HT-29 (cell line): ENCODE data around the gene FRS2. TPM values are rescaled to one million over a fixed set of nuclear protein-coding genes. Genes with fewer than 3 reads are reported as not detected.
A peak's percentile ranks its signal among the peaks of the same experiment; 100 is the strongest.
"Not testable (repeated sequence)": the region's sequence is repeated elsewhere in the genome, so short reads cannot be mapped to it uniquely, and the experiment has no call there.

Experiments
- DNase-seq: peaks from one replicate; pipeline ENCODE4 v3.0.0-alpha.2; 2015; ENCODE audit warnings: low spot score
- total RNA-seq: library from RNA; depleted of rRNA; stranded (reverse); fragments of >200 nt; shearing (Covaris generic); gene quantifications from 2 replicates; pipeline ENCODE4 v1.2.3, GENCODE V29; 2014; rRNA removed

Gene FRS2
- total RNA-seq: 8.0 and 11.5 TPM in 2 replicates

GRCh38 chr12:69470189-69471075 lies at the start of gene FRS2:
Gene FRS2, plus strand, starts transcription at chr12:69470388. Its CDS starts 98,643 bp downstream, at chr12:69569031.
- DNase-seq: peak; percentile 92

- DNase-seq: no peak
Observed at GRCh38 chr12:69421548-69421947, 48.6 kb upstream of the FRS2 start.

DNA sequence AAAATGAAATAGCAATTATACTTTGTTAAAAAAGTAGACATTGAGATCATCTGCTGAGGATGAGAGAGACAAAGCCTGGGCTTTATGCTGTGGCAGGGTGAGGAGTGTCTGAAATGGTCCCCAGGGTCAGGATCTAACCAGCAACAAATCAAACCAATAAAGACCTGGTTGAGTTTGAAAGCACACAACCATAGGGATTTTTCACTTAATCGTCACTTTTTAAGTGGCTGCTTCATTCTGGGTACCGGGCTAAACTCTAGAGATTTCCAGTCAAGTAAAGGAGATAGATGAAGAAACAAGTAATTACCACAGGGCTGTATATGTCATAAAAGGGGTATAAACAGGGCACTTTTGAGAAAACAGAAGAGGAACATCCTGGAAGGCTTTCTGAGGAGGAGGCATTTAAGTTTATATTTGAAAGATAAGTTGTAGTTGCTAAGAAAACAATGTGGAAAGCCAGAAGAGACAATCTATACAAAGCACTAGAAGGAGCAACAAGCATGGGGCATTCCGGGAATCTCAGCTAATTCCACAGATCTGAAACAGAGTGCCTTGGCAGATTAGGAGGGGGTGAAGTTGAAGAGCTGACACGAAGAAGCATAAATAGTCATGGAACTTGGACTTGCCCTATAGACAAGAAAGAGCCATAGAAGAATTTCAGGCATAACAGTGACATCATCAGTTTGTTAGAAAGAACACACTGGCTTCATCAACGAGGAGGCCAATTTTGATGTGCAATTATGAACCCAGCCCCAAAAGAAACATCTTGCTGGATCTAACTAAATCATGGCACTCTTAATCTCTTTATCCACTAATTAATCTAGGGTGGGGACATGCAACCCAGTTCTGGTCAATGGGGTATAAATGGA lies 46.9 kb upstream of the FRS2 start:
- DNase-seq: no peak

GRCh38 chr12:69425417-69425816 lies 44.8 kb upstream of the FRS2 start:
- DNase-seq: no peak

GRCh38 chr12:69428351-69429073 lies 41.7 kb upstream of the FRS2 start:
- no peak for DNase-seq

GRCh38 chr12:69430942-69431590 lies 39.1 kb upstream of the FRS2 start:
- no peak for DNase-seq

DNA sequence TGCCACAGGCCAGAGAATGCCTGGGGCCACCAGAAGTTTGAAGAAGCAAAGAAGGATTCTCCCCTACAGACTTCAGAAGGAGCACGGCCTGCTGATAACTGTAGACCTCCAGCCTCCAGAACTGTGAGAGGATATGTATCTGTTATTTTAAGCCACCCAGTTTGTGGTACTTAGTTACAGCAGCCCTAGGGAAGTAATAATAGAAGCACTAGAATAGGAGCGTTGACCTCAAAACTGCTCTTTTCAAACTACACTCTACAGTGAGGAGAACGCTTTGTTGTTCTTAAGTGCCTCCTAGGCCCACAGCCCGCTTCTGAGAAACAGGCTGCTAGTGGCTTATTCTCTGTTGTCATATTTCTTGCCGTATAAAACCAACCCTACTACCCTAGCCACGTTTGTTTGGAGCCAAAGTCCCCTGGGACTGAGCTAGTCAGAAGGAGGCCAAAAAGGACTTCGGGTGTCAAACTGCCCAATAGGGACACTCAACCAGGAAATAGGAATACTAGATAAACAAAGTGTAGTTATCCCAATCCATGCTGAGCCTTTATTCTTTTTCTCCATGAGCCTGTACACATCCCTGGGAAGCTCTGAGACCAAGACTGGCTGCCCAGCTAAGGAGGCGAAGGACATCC lies 38.5 kb upstream of the FRS2 start:
- DNase-seq: no peak

GRCh38 chr12:69433653-69434052 lies 36.5 kb upstream of the FRS2 start:
- DNase-seq: no peak

GRCh38 chr12:69435644-69436043 lies 34.5 kb upstream of the FRS2 start:
- DNase-seq: no peak

DNA sequence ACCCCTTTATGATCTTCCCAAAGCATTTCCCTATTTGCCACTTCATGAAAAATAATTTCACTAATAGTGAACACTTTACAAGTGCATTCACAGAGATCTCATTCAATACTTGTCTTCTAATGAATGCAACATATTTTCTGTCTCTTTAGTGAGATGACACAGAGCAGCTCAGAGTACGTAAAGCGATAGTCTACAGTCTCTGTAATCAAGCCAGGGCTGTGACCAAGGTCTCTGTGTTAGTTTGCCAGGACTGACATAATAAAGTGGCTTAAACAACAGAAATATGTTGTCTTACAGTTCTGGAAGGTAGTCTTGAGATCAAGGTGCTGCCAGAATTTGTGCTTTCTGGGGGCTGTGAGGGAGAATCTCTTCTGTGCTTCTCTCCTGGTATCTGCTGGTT lies 33.1 kb upstream of the FRS2 start:
- no peak for DNase-seq

- no peak for DNase-seq
Observed at GRCh38 chr12:69438539-69438938, 31.6 kb upstream of the FRS2 start.

DNA sequence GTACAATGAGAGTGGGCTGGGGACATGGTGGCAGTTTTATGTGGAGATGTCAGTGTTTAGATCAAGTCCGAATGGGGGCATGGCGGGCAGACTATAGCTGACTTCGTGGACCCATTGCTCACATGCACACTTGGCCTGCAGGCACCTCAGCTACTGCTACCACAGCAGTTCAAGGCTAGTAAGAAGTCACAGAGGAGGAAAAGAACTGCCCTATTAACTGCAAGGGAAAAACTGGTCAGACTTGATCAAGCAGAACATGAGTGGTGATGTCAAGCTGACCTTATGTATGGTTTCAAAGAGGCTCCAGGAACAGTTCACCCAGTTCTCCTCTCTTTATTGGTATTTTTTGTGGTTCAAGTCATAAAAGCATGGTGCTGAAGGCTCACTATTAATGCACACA lies 30.2 kb upstream of the FRS2 start:
- peak; percentile 43 for DNase-seq

- no peak for DNase-seq
Observed at GRCh38 chr12:69440886-69441285, 29.3 kb upstream of the FRS2 start.

GRCh38 chr12:69442894-69443293 lies 27.3 kb upstream of the FRS2 start:
- no peak for DNase-seq

- no peak for DNase-seq
Observed at GRCh38 chr12:69443916-69444315, 26.3 kb upstream of the FRS2 start.

GRCh38 chr12:69447892-69448291 lies 22.3 kb upstream of the FRS2 start:
- no peak for DNase-seq

GRCh38 chr12:69452598-69453132 lies 17.5 kb upstream of the FRS2 start:
- DNase-seq: not testable (repeated sequence)

- DNase-seq: no peak
Observed at GRCh38 chr12:69456239-69456638, 13.9 kb upstream of the FRS2 start.

- no peak for DNase-seq
Observed at GRCh38 chr12:69457433-69457832, 12.8 kb upstream of the FRS2 start.

- DNase-seq: no peak
Observed at GRCh38 chr12:69459477-69459876, 10.7 kb upstream of the FRS2 start.

DNA sequence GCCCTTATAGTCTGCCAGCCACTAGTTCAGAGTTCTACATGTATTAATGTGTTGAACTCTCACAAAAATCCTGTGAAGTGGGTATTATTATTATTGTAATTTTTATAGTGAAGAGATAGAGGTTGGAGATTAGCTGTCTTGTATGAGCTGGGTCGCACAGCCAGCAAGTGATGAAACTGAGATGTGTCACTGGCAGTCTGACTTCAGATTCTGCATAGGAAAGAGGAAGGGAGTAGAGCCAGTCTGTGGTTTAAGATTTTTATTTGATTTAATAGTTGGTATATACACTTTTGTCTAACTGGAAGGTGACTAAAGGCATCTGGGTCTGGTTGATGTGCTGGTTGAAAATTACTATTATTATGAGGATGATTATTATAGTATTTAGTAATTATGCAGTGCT lies 5.8 kb upstream of the FRS2 start:
- no peak for DNase-seq
